HG02763 (cell line): Measurements from ENCODE around the gene KRT31.
"Not testable (repeated sequence)": the region's sequence is repeated elsewhere in the genome, so short reads cannot be mapped to it uniquely, and the experiment has no call there.

ENCODE experiments used
- ATAC-seq: cut with Tn5 transposase; IDR thresholded peaks from one replicate; pipeline ENCODE4 v1.9.1; 2021; ENCODE audit warnings: mild to moderate bottlenecking, moderate library complexity; ENCODE audit not compliant: unreplicated experiment

Gene KRT31

DNA sequence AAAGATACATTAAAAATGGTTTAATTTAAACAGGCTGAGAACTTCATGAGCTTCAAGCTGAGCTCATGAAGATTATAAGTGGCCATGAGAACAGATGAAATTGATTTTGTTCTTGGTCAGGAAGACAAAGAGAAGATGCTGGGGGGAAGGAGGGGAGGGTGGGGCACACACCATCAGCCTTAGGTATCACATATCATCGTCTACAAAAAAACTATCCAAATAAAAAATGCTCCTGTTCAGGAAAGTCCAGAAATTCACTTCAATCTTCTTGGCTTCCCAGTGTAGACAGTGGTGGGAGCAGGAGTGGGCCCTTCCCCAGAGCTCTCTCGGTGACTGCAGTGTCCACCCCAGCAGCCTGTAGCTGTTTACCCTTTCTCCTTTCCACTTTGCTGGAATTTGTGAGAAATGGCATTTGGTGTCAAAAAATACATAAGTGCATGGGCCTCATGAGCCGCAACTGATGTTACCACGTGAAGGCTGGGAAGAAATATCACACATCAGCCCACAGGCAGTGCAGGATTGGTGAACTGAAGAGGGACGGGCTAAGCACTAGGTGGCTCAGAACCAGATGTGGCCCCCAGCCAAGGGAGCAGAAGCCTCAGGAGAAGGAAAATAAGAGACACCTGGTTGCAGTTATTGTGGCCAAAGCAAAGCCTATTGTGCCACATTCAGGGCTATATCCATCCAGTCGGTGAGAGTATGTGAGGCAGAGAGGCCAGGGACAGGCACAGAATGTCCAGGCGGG lies 20.9 kb upstream of the KRT31 start:
- no peak for ATAC-seq

DNA sequence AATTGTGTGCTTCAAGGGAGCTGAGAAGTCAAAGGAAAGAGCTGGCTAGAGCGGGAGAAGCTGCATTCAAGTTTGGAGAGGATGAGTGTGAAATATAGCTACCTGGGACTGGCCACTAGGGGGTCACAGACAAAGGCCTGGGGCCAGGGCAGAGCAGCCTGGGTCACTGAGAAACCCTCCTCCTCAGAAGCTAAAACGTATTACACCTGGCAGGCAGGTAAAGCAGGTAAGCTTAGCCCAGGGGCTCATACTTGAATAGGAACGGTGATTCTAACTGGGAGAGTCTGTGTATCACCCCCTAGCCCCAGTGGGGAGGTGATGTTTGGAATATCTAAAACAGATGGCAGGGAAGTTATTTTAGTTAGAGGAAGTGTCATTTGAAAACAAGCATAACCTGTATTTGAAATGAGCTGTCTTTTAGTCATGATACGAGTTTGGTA lies 20.2 kb upstream of the KRT31 start:
- ATAC-seq, result no peak

DNA sequence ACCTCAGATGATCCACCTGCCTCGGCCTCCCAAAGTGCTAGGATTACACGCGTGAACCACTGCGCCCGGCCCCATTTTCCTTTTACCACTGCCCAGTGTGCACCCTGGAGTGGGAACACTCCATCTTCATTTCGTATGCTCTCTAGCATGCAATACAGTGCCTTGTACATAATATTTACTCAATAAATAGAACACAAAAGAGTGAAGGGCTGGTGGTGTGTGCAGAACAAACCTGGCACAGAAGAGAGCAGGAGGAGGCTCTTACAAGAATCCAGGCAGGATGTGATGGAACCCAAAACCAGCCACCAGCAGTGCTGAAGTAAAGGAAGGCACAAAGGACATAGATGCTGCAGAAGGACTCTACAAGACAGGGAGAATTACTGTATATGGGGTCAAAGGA lies 19.7 kb upstream of the KRT31 start:
- ATAC-seq, result no peak

GRCh38 chr17:41416479-41416878 lies 19.1 kb upstream of the KRT31 start:
- ATAC-seq, result no peak

DNA sequence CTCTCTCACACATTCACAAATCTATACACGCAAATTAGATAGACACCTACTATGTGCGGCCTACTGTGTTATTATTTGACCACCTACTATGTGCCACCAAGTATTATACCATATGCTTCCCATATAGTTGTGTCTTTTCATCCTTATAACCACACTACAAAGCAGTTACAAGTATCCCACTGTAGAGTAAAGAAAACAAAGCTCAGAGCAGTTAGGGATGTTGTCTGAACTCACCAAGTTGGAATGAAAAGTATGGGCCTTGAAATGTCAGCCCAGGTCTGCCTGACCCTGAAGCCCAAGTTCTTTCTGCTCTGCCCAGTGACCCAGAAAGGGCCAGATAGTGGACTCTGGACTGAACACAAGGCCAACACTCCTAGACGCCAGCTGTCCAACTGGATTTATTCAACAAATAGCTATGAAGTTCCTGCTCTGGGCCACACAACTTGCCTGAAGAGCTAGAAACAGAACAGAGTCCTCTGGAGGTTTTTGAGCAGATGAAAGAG lies 18.5 kb upstream of the KRT31 start:
- ATAC-seq, result no peak

GRCh38 chr17:41415411-41415810 lies 18.0 kb upstream of the KRT31 start:
- ATAC-seq, result no peak

DNA sequence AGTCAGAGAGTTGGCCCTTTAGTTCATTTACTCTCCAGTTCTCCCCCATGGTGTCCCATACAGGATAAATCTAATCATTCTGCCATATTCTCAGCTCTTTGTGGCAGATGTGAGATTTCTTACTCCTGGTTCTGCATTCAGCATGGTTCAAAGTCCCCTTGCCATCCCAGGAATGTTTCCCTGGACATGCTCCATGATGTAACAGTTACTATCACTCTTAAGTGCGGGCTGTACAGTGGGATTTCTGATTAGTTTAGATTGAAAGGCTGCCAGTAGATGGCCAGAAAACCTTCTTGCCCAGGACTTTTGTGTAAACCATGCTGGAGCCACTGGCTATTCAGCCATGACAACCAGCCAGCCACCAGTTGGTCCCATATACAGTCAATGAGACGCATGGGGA lies 16.6 kb upstream of the KRT31 start:
- no peak for ATAC-seq

GRCh38 chr17:41413353-41413957 lies 16.0 kb upstream of the KRT31 start:
- ATAC-seq, result no peak

DNA sequence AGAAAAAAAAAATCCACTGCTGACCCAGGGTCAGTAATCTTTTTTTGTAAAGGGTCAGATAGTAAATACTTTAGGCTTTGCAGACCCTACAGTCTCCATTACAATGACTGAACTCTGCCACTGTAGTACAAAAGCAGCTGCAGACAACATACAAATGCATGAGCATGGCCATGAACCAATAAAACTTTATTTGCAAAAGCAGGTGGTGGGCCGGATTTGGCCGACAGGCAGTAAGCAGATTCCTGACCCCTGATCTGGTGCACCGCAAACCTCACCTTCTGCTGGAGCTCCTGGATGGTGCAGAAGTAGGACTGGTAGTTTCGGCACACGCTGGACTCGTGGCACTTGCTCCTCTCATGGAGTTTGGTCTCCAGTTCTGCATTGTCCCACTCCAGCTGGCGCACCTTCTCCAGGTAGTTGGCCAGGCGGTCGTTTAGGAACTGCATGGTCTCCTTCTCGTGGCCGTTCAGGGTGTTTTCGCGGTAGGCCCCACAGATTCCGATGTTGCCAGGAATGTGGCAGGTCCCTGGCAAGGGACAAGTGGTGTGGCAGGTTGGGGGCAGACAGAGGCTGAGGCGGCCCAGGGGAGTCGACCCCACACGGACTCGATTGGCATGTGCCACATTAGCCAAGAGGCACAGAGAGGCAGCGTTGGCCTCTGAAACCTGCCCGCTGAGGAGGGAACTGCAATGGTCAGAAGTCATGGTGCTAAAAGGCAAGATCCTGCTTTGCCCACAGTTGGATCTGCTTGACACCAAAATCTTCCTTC lies 13.8 kb upstream of the KRT31 start:
- no peak for ATAC-seq

- ATAC-seq, result no peak
Measured at GRCh38 chr17:41407226-41407625, 9.8 kb upstream of the KRT31 start.

- no peak for ATAC-seq
Measured at GRCh38 chr17:41406205-41406604, 8.8 kb upstream of the KRT31 start.

DNA sequence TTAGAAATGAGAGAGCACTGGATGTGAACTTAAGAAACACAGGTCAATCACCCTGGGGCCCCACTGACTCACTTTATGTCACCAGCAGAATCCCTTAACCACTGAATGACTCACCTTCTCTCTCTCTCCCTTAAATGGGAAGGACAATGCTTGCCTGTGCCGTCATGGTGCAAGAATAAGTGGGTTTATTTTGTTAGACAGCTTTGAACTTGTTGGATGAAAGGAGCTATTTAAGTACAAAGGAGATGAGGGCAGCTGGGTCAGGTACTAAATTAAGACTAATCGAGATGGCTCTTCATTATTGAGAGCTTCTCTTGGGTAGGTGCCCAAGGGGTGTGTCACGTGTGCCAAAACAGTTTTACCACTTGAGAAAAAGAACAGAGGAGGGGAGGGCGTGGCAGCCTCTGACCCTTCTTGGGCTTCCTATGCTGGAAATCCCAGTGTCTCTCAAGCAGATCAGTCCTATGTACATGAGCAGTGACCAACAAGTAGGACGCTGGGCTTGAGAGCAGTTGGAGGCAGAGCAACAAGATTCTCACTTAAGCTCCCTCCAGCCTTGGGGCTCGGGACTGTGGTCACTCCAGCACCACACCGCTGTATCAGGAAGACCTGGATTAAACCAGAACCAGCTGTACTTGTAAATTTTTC lies 6.7 kb upstream of the KRT31 start:
- ATAC-seq, result no peak

DNA sequence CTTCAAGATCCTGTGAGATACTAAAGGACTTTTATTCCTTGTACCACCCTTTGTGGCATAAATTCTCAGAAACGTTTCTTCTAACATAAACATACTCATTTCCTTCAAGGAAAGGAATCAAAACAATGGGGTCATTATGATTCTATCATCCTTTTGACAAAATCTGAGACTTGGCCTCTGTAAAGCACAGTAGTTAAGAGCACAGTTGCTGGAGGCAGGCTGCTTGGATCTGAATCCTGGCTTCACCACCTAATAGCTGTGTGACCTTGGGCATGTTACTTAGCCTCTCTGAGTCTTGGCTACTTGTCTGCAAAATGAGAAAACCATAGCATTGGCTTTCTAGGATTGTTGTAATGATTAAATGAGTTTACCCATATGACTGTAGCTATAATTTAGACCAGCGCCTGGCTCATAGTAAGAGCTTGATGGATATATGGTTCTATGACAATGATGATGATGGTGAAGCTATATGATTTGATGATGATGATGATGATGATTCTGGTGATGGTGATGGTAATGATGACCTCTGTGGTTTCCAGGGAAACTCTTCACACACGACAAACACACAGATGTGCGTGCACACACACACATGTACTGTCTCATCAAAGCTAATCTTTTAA lies 6.1 kb upstream of the KRT31 start:
- no peak for ATAC-seq

- ATAC-seq, result no peak
Measured at GRCh38 chr17:41402161-41402560, 4.8 kb upstream of the KRT31 start.

- ATAC-seq, result no peak
Measured at GRCh38 chr17:41396340-41396739, 1.1 kb downstream of the KRT31 start.

GRCh38 chr17:41395611-41396010 lies 1.8 kb downstream of the KRT31 start:
- ATAC-seq, result no peak

DNA sequence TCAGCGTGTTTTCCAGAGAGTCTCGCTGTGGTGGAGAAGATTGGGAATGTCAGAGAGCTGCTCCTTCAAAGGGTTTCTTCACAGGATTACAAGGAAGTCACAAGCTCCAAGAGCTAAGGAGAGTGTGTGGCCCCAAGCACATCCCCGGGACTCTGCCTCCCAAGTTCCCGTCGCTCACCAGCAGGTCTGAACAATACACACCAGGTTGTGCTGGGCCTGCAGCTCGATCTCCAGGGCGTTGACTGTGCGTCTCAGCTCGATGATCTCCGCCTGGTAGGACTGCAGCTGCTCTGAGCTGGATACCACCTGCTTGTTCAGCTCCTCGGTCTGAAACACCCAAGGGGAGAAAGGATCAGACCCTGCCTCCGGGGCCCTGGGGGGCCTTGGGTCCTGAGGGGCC lies 2.4 kb downstream of the KRT31 start:
- not testable (repeated sequence) for ATAC-seq

DNA sequence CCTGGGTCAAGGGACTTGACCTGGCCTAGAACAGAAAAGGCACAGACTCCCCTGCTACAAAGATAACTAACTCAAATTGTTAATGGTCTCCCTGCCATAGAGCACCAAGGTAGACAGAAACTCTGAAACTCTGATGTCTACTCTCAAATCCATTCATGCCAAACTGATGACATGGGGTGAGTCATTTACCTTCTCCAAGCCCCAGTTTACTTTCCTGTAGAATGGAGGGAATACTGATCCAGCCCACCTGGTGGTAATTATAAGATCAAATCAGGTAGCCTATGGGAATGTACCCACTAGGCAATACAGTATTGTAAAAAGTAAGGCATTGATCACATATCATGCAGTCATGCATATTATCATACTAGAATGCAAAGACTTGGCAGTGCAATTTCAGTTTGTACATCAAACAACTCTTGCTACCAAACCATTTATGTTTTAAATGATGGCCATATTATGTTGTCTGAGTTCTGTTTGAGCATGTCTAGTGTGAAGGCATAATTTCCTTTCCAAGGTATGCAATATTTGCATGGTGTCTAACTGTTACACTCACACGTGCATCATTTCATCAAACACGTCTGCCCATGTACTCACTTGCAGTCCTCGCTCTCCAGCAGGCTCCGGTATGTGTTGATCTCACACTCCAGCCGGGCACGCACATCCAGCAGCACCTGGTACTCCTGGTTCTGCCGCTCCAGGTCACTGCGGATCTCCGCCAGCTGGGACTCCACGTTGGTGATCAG lies 3.0 kb downstream of the KRT31 start:
- no peak for ATAC-seq

- no peak for ATAC-seq
Measured at GRCh38 chr17:41393826-41394225, 3.6 kb downstream of the KRT31 start.

DNA sequence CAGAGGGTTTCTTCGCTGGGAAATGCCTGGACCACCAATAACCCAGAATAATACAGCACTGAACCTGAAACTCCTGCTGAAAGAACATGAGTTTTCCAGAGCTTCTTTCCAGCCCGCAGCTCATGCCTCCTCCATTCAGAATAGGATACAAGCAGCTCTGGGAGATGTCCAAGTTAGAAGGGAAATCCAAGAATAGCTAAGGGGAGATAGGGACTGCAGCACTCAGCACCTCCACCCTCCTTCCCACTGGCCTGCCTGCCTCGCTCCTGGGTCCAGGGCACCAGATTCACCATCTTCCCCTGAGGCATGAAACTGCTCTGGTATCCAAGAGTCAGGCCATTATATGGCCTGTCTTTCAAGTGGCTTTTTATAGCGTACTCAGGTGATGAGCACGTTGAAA lies 4.1 kb downstream of the KRT31 start:
- ATAC-seq, result no peak
